K562 (cell line): ENCODE measurements around the gene FH. TPM values are rescaled to one million over a fixed set of nuclear protein-coding genes. Genes with fewer than 3 reads are reported as not detected.
A peak's percentile ranks its signal among the peaks of the same experiment; 100 is the strongest.

Source experiments
- ATAC-seq: fragments of 200-7000 bp; cut with Tn5 transposase; 3 replicates; pipeline ENCODE4 v1.9.1; 2020; ENCODE audit warnings: moderate library complexity
- Bru-seq: library from RNA; stranded (reverse); fragments of 400-500 nt; gene quantifications from one replicate; lab custom pipeline; 2021; lab: Mats Ljungman, UMichigan
- BruChase-seq, 2 experiments: library from RNA; stranded (reverse); fragments of 400-500 nt; gene quantifications; one replicate each; lab custom pipeline; 2021; lab: Mats Ljungman, UMichigan
- BruUV-seq: library from RNA; stranded (reverse); fragments of 400-500 nt; replicated peaks from 2 replicates; lab custom pipeline; 2021; lab: Mats Ljungman, UMichigan
- CTCF ChIA-PET: fragments of 300-600 bp; formaldehyde crosslinking; extraction: SDS; loops from one replicate; lab custom pipeline; 2021; ENCODE audit warnings: low intra/inter-chr PET ratio; lab: Yijun Ruan, JAX
- POLR2A ChIA-PET: fragments of 300-600, 350-650 bp; sonication (Branson Sonifier 250); formaldehyde crosslinking; extraction: SDS; loops from one replicate; lab custom pipeline; 2021; ENCODE audit warnings: antibody characterized with exemption, inconsistent platforms; lab: Yijun Ruan, JAX
- DNase-seq, 4 experiments: peaks; one replicate each; pipeline versions ENCODE4 v3.0.0 to v3.0.0-alpha.2; 2011 to 2018; ENCODE audit warnings: low spot score in 3 of 4, mixed read lengths in 3 of 4; ENCODE audit errors: extremely low read depth in 1 of 4
- FAIRE-seq: peaks from 2 replicates; lab custom pipeline; 2011; peaks lifted over from hg19 to GRCh38; lab: Jason Lieb, UNC
- H2AFZ ChIP-seq: 2 replicates; pipeline ENCODE4 v1.6.0; 2011; ENCODE audit warnings: low read depth, low read length, control low read depth, inconsistent platforms
- H3K27ac ChIP-seq: fragments of 200-600 bp; 3 replicates; pipeline ENCODE4 v1.8.0; 2011; ENCODE audit warnings: low read depth, mild to moderate bottlenecking, control low read depth, inconsistent platforms, low read length, moderate library complexity, mixed read lengths; ENCODE audit errors: extremely low read depth
- H3K27me3 ChIP-seq, 2 experiments: fragments of 300-600 bp in 1 of 2; 2 replicates in 1 of 2; 3 replicates in 1 of 2; pipeline versions ENCODE4 v1.6.0 to v1.8.0; 2011; ENCODE audit warnings: inconsistent platforms in 2 of 2, low read length in 2 of 2, mild to moderate bottlenecking in 1 of 2, mixed read lengths in 1 of 2, moderate library complexity in 1 of 2; ENCODE audit not compliant: control insufficient read depth in 2 of 2, insufficient read depth in 2 of 2
- H3K36me3 ChIP-seq: fragments of 300-600 bp; 3 replicates; pipeline ENCODE4 v1.8.0; 2011; ENCODE audit warnings: mild to moderate bottlenecking, low read length, inconsistent platforms; ENCODE audit not compliant: control insufficient read depth, insufficient read depth
- H3K4me1 ChIP-seq, 2 experiments: fragments of 200-600 bp in 1 of 2; replicated peaks in 1 of 2; 2 replicates in 1 of 2; 3 replicates in 1 of 2; pipeline versions ENCODE4 v1.5.1 to v1.8.0; 2011; ENCODE audit warnings: inconsistent platforms in 2 of 2, low read length in 2 of 2, mild to moderate bottlenecking in 1 of 2, mixed read lengths in 1 of 2, moderate library complexity in 1 of 2; ENCODE audit not compliant: control insufficient read depth in 2 of 2, insufficient read depth in 2 of 2
- H3K4me2 ChIP-seq: 2 replicates; pipeline ENCODE4 v1.6.1; 2011; ENCODE audit warnings: low read length, control low read depth, inconsistent platforms, mixed read lengths; ENCODE audit not compliant: insufficient read depth
- H3K4me3 ChIP-seq: fragments of 200-600 bp; sonication (generic), shearing (Covaris generic); 2 replicates; pipeline ENCODE4 v1.5.1; 2016; ENCODE audit warnings: control low read depth, inconsistent platforms
- H3K79me2 ChIP-seq: fragments of 200-600 bp; 3 replicates; pipeline ENCODE4 v1.8.0; 2011; ENCODE audit warnings: low read length, inconsistent platforms; ENCODE audit not compliant: control insufficient read depth, insufficient read depth
- H3K9ac ChIP-seq, 2 experiments: 2 replicates each; pipeline versions ENCODE4 v1.6.0 to v1.6.1; 2011; ENCODE audit warnings: low read depth in 2 of 2, low read length in 2 of 2, control low read depth in 1 of 2, inconsistent platforms in 1 of 2, mild to moderate bottlenecking in 1 of 2, mixed read lengths in 1 of 2; ENCODE audit not compliant: insufficient read depth in 1 of 2
- H3K9me1 ChIP-seq: one replicate; pipeline ENCODE4 v1.6.0; 2011; ENCODE audit warnings: inconsistent platforms, mild to moderate bottlenecking, low read length, moderate library complexity; ENCODE audit not compliant: control insufficient read depth, insufficient read depth
- H3K9me3 ChIP-seq: replicated peaks from 2 replicates; pipeline ENCODE4 v1.5.1; 2011; ENCODE audit warnings: low read depth, low read length, inconsistent platforms; ENCODE audit not compliant: control insufficient read depth, insufficient read depth
- H4K20me1 ChIP-seq: replicated peaks from 2 replicates; pipeline ENCODE4 v1.6.1; 2011; ENCODE audit warnings: low read length, inconsistent platforms, mixed read lengths; ENCODE audit not compliant: control insufficient read depth, insufficient read depth
- CAMTA2 ChIP-seq: fragments of 250-450 bp; sonication (Bioruptor Pico); conservative IDR thresholded peaks from 2 replicates; pipeline ENCODE4 v1.5.1; 2022
- CREB3L1 ChIP-seq: fragments of 450-650 bp; IDR thresholded peaks from 2 replicates; pipeline ENCODE4 v1.6.1; 2014; ENCODE audit warnings: low read depth, mild to moderate bottlenecking, moderate library complexity, borderline replicate concordance
- EHMT2 ChIP-seq: fragments of 450-650 bp; IDR thresholded peaks from 2 replicates; pipeline ENCODE4 v1.6.1; 2018; ENCODE audit warnings: antibody characterized with exemption
- ETS1 ChIP-seq: conservative IDR thresholded peaks from 2 replicates; pipeline ENCODE4 v1.6.1; 2011; ENCODE audit warnings: low read depth, mild to moderate bottlenecking, low read length; ENCODE audit not compliant: control insufficient read depth
- ETV1 ChIP-seq: fragments of 450-650 bp; conservative IDR thresholded peaks from 2 replicates; pipeline ENCODE4 v1.6.1; 2016; ENCODE audit warnings: missing genetic modification characterization, control low read depth, low read depth, missing compliant biosample characterization
- HMG20A ChIP-seq: fragments of 450-650 bp; formaldehyde crosslinking; conservative IDR thresholded peaks from 2 replicates; pipeline ENCODE4 v1.4.0; 2020; ENCODE audit warnings: mild to moderate bottlenecking, mixed read lengths
- HOXB6 ChIP-seq: fragments of 250-450 bp; sonication (Bioruptor Pico); IDR thresholded peaks from 2 replicates; pipeline ENCODE4 v1.5.1; 2022; ENCODE audit warnings: mild to moderate bottlenecking, borderline replicate concordance
- ILK ChIP-seq: fragments of 450-650 bp; IDR thresholded peaks from 2 replicates; pipeline ENCODE4 v1.6.1; 2016; ENCODE audit warnings: missing genetic modification characterization, low read depth, mild to moderate bottlenecking, missing compliant biosample characterization, moderate library complexity, borderline replicate concordance
- KLF16 ChIP-seq: IDR thresholded peaks from 2 replicates; pipeline ENCODE4 v1.6.1; 2016; ENCODE audit warnings: antibody characterized with exemption
- NFE2L1 ChIP-seq: fragments of 450-650 bp; IDR thresholded peaks from 2 replicates; pipeline ENCODE4 v1.6.1; 2016; ENCODE audit warnings: missing genetic modification characterization, low read depth, mild to moderate bottlenecking, missing compliant biosample characterization, moderate library complexity, borderline replicate concordance
- RBBP5 ChIP-seq: fragments of 200-600 bp; sonication (generic); IDR thresholded peaks from 2 replicates; pipeline ENCODE4 v1.6.1; 2012; ENCODE audit warnings: borderline replicate concordance, mild to moderate bottlenecking, low read length, control low read depth, inconsistent platforms; ENCODE audit not compliant: insufficient read depth, poor library complexity, severe bottlenecking
- SRSF1 ChIP-seq: fragments of 200-400 bp; formaldehyde crosslinking; IDR thresholded peaks from 2 replicates; pipeline ENCODE4 v1.6.1; 2017; ENCODE audit warnings: mild to moderate bottlenecking, low read depth, low read length, moderate library complexity
- ZNF717 ChIP-seq: fragments of 250-450 bp; sonication (Bioruptor Pico); IDR thresholded peaks from 2 replicates; pipeline ENCODE4 v1.5.0; 2021
- WGBS: fragments of 100-300 bp; shearing (Covaris generic); methylation state at CpG from one replicate; pipeline ENCODE4 v1.1.6; 2016; ENCODE audit warnings: low coverage, mixed read lengths; ENCODE audit not compliant: insufficient coverage; ENCODE audit errors: missing lambda C conversion rate; 5-methylcytosine and 5-hydroxymethylcytosine counted together
- in situ Hi-C: fragments of 300-500 bp; cut with MboI; formaldehyde crosslinking; loops from 4 replicates; pipeline ENCODE4 v1.15.0; 2018; ENCODE audit warnings: inconsistent platforms, mixed read lengths
- intact Hi-C: fragments of 100-400 bp; cut with micrococcal nuclease; formaldehyde crosslinking; loops from 2 replicates; pipeline ENCODE4 v1.14.2; 2022
- long read RNA-seq, 3 experiments: library from polyadenylated mRNA in 2 of 3; library from RNA in 1 of 3; unstranded in 2 of 3; stranded (forward) in 1 of 3; transcript quantifications; one replicate each; pipeline ENCODE4 v2.0.0, GENCODE V29; 2019 to 2022
- polyA minus RNA-seq, 3 experiments: library from RNA; depleted of rRNA, polyadenylated mRNA; stranded (reverse); fragments of >200 nt; gene quantifications; 2 replicates each; pipeline ENCODE4 v1.2.3, GENCODE V29; 2011
- polyA plus RNA-seq, 8 experiments: library from polyadenylated mRNA; depleted of rRNA in 4 of 8; stranded (reverse) in 5 of 8; unstranded in 3 of 8; fragments of >200 nt; fragmentation: Nextera tagmentation in 2 of 8; fragmentation: Illumina TruSeq in 1 of 8; extraction: Ambion mirVana in 2 of 8; extraction: Trizol in 1 of 8; gene quantifications; 2 replicates each; pipeline versions ENCODE4 v1.2.1 to v1.2.3, GENCODE V29; 2011 to 2014; ENCODE audit warnings: inconsistent platforms in 1 of 8, missing spikeins in 1 of 8
- total RNA-seq, 7 experiments: library from RNA; depleted of rRNA in 6 of 7; stranded (reverse); fragments of >200 nt in 6 of 7; fragmentation: Illumina TruSeq in 2 of 7; extraction: Trizol in 2 of 7; gene quantifications; 2 replicates each; pipeline versions ENCODE4 v1.2.1 to v1.2.3, GENCODE V29; 2011 to 2021; ENCODE audit warnings: low replicate concordance in 1 of 7

Gene FH
- total RNA-seq (2011; cell fraction: chromatin; rRNA removed; ENCODE audit: low replicate concordance) = 50.4 and 162 TPM in 2 replicates
- 40.0 and 44.2 TPM in 2 replicates for total RNA-seq (2011; cell fraction: nucleolus; rRNA removed)
- 59.3 and 65.7 TPM in 2 replicates for total RNA-seq (2011; cell fraction: nucleoplasm; rRNA removed)
- total RNA-seq (2014; rRNA removed) (130 and 160 TPM in 2 replicates), total RNA-seq (2014; rRNA removed; fragmentation: Illumina TruSeq; extraction: Trizol) (240 and 270 TPM in 2 replicates), total RNA-seq (2015; rRNA removed; fragmentation: Illumina TruSeq; extraction: Trizol) (214 and 215 TPM in 2 replicates), total RNA-seq (2021) (208 and 211 TPM in 2 replicates), polyA plus RNA-seq (2011; rRNA removed) (184 and 233 TPM in 2 replicates), polyA plus RNA-seq (2014; fragmentation: Illumina TruSeq; extraction: Trizol) (187 and 196 TPM in 2 replicates), polyA plus RNA-seq (2014; fragmentation: Nextera tagmentation; extraction: Ambion mirVana) (100 to 1,000 TPM; 117 to 163 TPM), polyA plus RNA-seq (2014; rRNA removed) (224 and 237 TPM in 2 replicates), polyA minus RNA-seq (2011; rRNA and poly(A)+ RNA removed) (394 and 403 TPM in 2 replicates), Bru-seq, nascent RNA (percentile 95 among the genes with signal in this experiment), BruChase-seq, experiment 1, labeled RNA remaining after a 2-hour chase (percentile 93 among the genes with signal in this experiment), BruChase-seq, experiment 2, labeled RNA remaining after a 6-hour chase (percentile 89 among the genes with signal in this experiment)
- 87.3 and 123 TPM in 2 replicates for polyA plus RNA-seq (2011; cell fraction: cytosol; rRNA removed)
- 59.9 and 94.3 TPM in 2 replicates for polyA plus RNA-seq (2011; cell fraction: nucleus; rRNA removed)
- 169 and 211 TPM in 2 replicates for polyA plus RNA-seq (2012)
- 91.0 and 111 TPM in 2 replicates for polyA minus RNA-seq (2011; cell fraction: cytosol; rRNA and poly(A)+ RNA removed)
- polyA minus RNA-seq (2011; cell fraction: nucleus; rRNA and poly(A)+ RNA removed) = 64.4 and 99.4 TPM in 2 replicates
- long read RNA-seq, experiment 1, transcript FH-201 (10 exons, 1,797 nt) = major isoform, 549 of 636 reads
- long read RNA-seq, experiment 1, partial matches to known transcripts = 54 of 636 reads
- long read RNA-seq, experiment 1, other reads (novel, unspliced or antisense) = 33 of 636 reads
- long read RNA-seq, experiment 2, transcript FH-201 (10 exons, 1,797 nt) = major isoform, 268 of 415 reads
- long read RNA-seq, experiment 2, partial matches to known transcripts = 65 of 415 reads
- long read RNA-seq, experiment 2, other reads (novel, unspliced or antisense) = 82 of 415 reads
- long read RNA-seq, experiment 3, transcript FH-201 (10 exons, 1,797 nt) = major isoform, 458 of 493 reads
- long read RNA-seq, experiment 3, partial matches to known transcripts = 11 of 493 reads
- long read RNA-seq, experiment 3, other reads (novel, unspliced or antisense) = 24 of 493 reads

- no peaks in the 10 kb centered on the region for H3K9me3 ChIP-seq
- H3K4me1 ChIP-seq = peaks cover 0 to 7% of the 10 kb centered on the region in 2 experiments; a peak in 3 of 5 replicates
- no TSS peak for BruUV-seq
- peak; percentile 97 for ATAC-seq
- H3K4me3 ChIP-seq = peak within 1 kb of the TSS; percentile 79
- H2AFZ ChIP-seq = peak within 1 kb of the TSS; percentile 92
- under 1% methylated on average over 37 of the region's 70 CpGs for WGBS
- FAIRE-seq = peak; percentile 98
- peak within 1 kb of the TSS; percentile 85 to 95 for H3K9ac ChIP-seq
- ChIA-PET POLR2A (interaction anchor here (0.5 to 2.1 kb wide), 9 partner anchors 9 to 346 kb away, joined by 3 to 9 read pairs (median 3); partner anchors contain the start of gene EXO1), CTCF (no interaction called here)
- H4K20me1 ChIP-seq = no peaks in the 10 kb centered on the region
- intact Hi-C loops = loop anchor here (5.0 kb wide), 1 partner anchor 328 kb away; the partner anchor contains the start of gene EXO1
- peak within 1 kb of the TSS; percentile 87 for H3K4me2 ChIP-seq
- H3K27me3 ChIP-seq = no peaks in the 10 kb centered on the region
- H3K9me1 ChIP-seq = no peaks in the 10 kb centered on the region
- H3K36me3 ChIP-seq = peaks cover 24% of the 10 kb centered on the region
- DNase-seq = peak; percentile 98 to 100 (median 98)
- H3K27ac ChIP-seq = peak within 1 kb of the TSS; percentile 83
- H3K79me2 ChIP-seq = peaks cover 49% of the 10 kb centered on the region
- in situ Hi-C loops = loop anchor here (10.0 kb wide), 1 partner anchor 315 kb away; no protein-coding TSS in a partner anchor
- peak; percentile 75 for TF ChIP-seq CREB3L1
- TF ChIP-seq KLF16 = no peak
- TF ChIP-seq ETS1 = peak; percentile 71; the same call in 1 of the 2 replicates
- TF ChIP-seq CAMTA2 (CRISPR knock-in tag) = no peak
- TF ChIP-seq NFE2L1 (tag) = no peak
- TF ChIP-seq ETV1 (tag) = no peak
- peak; percentile 95 for TF ChIP-seq RBBP5
- no peak for TF ChIP-seq ILK (tag)
- TF ChIP-seq ZNF717 (CRISPR knock-in tag) = no peak
- TF ChIP-seq HMG20A (CRISPR knock-in tag) = no peak
- TF ChIP-seq HOXB6 (CRISPR knock-in tag) = no peak
- no peak for TF ChIP-seq SRSF1
- TF ChIP-seq EHMT2 = peak; percentile 70; the same call in 1 of the 2 replicates
These were observed at the start of gene FH for GRCh38 chr1:241519308-241520079. Gene FH (minus strand): TSS chr1:241519755. CDS start chr1:241519722, 33 bp downstream.
